A673 (cell line): Measurements from ENCODE around the gene DISP3. TPM values are rescaled to one million over a fixed set of nuclear protein-coding genes. Genes with fewer than 3 reads are reported as not detected.

Experiments used
- BruUV-seq: library from RNA; stranded (reverse); fragments of 400-500 nt; replicated peaks from 2 replicates; lab custom pipeline; 2021; lab: Mats Ljungman, UMichigan
- CTCF ChIA-PET: fragments of 300-600 bp; sonication (Branson Sonifier 250); formaldehyde crosslinking; loops from one replicate; lab custom pipeline; 2022; ENCODE audit warnings: antibody characterized with exemption; lab: Charles Lee
- POLR2A ChIA-PET: fragments of 300-600 bp; sonication (Branson Sonifier 250); formaldehyde crosslinking; loops from one replicate; lab custom pipeline; 2022; ENCODE audit warnings: antibody characterized with exemption; ENCODE audit not compliant: low non-redundant PET; lab: Charles Lee
- DNase-seq: peaks from one replicate; pipeline ENCODE4 v3.0.0-alpha.2; 2015; ENCODE audit warnings: low spot score
- H3K27ac ChIP-seq: fragments of 200-600 bp; sonication (generic); 2 replicates; pipeline ENCODE4 v1.5.1; 2016; ENCODE audit warnings: mixed run types, low read depth, mild to moderate bottlenecking, mixed read lengths, antibody characterized with exemption, low read length; ENCODE audit not compliant: poor library complexity, severe bottlenecking
- H3K27me3 ChIP-seq: fragments of 200-600 bp; sonication (generic); replicated peaks from 2 replicates; pipeline ENCODE4 v1.6.1; 2017; ENCODE audit warnings: mixed run types, low read depth, mild to moderate bottlenecking, mixed read lengths, antibody characterized with exemption, low read length; ENCODE audit not compliant: insufficient read depth, poor library complexity
- H3K36me3 ChIP-seq: fragments of 200-600 bp; sonication (generic); 2 replicates; pipeline ENCODE4 v1.6.1; 2016; ENCODE audit warnings: mixed run types, mild to moderate bottlenecking, mixed read lengths, antibody characterized with exemption, low read length; ENCODE audit not compliant: insufficient read depth, poor library complexity, severe bottlenecking
- H3K4me1 ChIP-seq: fragments of 200-600 bp; sonication (generic); 2 replicates; pipeline ENCODE4 v1.6.1; 2017; ENCODE audit warnings: mixed run types, mild to moderate bottlenecking, mixed read lengths, antibody characterized with exemption, low read length; ENCODE audit not compliant: insufficient read depth, poor library complexity, severe bottlenecking
- H3K4me3 ChIP-seq: fragments of 200-600 bp; sonication (generic); 2 replicates; pipeline ENCODE4 v1.5.1; 2016; ENCODE audit warnings: low read depth, mixed run types, mild to moderate bottlenecking, mixed read lengths, low read length; ENCODE audit not compliant: poor library complexity, severe bottlenecking
- H3K9me3 ChIP-seq: fragments of 200-600 bp; sonication (generic); 2 replicates; pipeline ENCODE4 v1.6.1; 2016; ENCODE audit warnings: mixed run types, low read depth, mild to moderate bottlenecking, mixed read lengths, antibody characterized with exemption, low read length; ENCODE audit not compliant: poor library complexity, severe bottlenecking
- CTCF ChIP-seq: fragments of 300-800, 200-600 bp; sonication (generic); conservative IDR thresholded peaks from 2 replicates; pipeline ENCODE4 v1.5.1; 2017; ENCODE audit warnings: low read depth, mild to moderate bottlenecking, antibody characterized with exemption, low read length, moderate library complexity, mixed read lengths
- EZH2 ChIP-seq: fragments of 200-600 bp; sonication (generic); IDR thresholded peaks from 2 replicates; pipeline ENCODE4 v1.6.1; 2017; ENCODE audit warnings: borderline replicate concordance, low read depth, mild to moderate bottlenecking, mixed read lengths, antibody characterized with exemption, low read length; ENCODE audit not compliant: poor library complexity, severe bottlenecking
- intact Hi-C: fragments of 100-400 bp; cut with micrococcal nuclease; formaldehyde crosslinking; loops from one replicate; pipeline ENCODE4 v1.10.0; 2022; ENCODE audit not compliant: unreplicated experiment
- total RNA-seq: library from RNA; stranded (reverse); gene quantifications from 2 replicates; pipeline ENCODE4 v1.2.3, GENCODE V29; 2021

DISP3 gene
- total RNA-seq, 1 experiment from 2014 or later: 0.49 TPM

DNA sequence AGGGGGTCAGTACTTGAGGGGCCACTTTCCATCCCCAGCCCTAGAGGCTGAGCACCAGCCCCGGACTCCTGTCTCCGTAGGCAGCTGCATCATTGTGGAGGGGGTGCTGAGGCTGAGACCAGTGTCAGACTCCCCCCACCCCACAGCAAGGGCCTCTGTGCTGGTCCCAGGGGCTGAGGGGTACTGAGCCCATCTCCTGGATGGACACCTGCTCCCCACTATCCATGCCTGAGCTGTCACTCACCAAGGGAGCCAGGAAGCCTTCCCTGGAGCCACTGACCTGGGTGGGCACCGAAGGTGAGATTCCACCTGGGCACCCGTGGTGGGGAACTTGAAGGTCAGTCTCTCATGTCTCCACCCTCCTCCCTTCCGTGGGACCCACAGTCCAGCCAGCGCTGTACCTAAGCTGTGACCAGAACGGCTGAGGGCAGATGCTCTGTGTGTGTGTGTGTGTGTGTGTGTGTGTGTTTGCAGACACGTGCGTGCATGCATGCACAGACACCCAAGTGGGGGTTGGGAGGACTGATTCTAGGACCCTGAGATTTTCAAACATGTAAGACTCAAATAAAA lies 9.3 kb downstream of the DISP3 start:
- H3K9me3 ChIP-seq: no peaks in the 10 kb centered on the region
- no peaks in the 10 kb centered on the region for H3K36me3 ChIP-seq
- TF ChIP-seq EZH2 (no peak), CTCF (no peak)
- no peak overlapping the region for H3K4me3 ChIP-seq
- no peak for DNase-seq
- H3K27ac ChIP-seq: no peak overlapping the region
- no TSS peak for BruUV-seq
- H3K27me3 ChIP-seq: peaks cover 83% of the 10 kb centered on the region
- H3K4me1 ChIP-seq: no peaks in the 10 kb centered on the region
- CTCF ChIA-PET: no interaction called here
- POLR2A ChIA-PET: no interaction called here
- intact Hi-C loops: no loop called here

DNA sequence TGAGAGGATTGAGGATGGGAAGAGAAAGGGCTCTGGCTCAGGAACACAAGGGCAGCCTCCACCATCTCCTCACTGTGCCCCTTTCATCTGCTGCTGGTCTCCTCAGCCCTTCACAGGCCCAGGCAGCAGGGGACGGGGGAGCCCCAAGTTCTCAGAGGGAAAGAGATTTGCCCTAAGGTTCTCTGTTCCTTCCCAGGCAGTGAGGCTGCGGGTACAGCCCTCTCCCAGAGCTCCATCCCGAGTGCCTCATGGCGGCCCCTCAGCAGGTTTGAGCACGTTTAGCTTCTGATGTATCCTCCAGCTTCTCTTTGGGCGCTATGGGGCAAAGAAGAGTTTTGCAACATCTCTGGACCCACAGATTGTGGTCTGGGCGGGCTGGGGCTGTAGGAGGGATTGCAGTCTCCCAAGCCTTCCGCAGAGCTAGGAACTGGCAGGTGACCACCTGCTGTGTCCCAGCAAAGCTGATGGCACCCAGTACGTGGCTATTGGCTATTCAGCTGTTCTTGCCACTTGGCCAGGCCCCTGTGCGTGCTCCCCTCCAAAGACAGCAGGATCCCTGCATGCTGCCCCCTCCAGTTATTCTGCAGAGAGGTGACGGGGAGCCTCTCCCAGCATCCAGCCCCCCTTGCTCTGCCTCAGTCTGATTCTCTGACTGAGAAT lies 10.1 kb downstream of the DISP3 start:
- TF ChIP-seq CTCF (no peak), EZH2 (no peak)
- DNase-seq: no peak
- H3K36me3 ChIP-seq: no peaks in the 10 kb centered on the region
- H3K4me3 ChIP-seq: no peak overlapping the region
- CTCF ChIA-PET: no interaction called here
- POLR2A ChIA-PET: no interaction called here
- H3K27me3 ChIP-seq: peaks cover 75% of the 10 kb centered on the region
- BruUV-seq: no TSS peak
- no peaks in the 10 kb centered on the region for H3K9me3 ChIP-seq
- intact Hi-C loops: no loop called here
- H3K4me1 ChIP-seq: no peaks in the 10 kb centered on the region
- no peak overlapping the region for H3K27ac ChIP-seq

DNA sequence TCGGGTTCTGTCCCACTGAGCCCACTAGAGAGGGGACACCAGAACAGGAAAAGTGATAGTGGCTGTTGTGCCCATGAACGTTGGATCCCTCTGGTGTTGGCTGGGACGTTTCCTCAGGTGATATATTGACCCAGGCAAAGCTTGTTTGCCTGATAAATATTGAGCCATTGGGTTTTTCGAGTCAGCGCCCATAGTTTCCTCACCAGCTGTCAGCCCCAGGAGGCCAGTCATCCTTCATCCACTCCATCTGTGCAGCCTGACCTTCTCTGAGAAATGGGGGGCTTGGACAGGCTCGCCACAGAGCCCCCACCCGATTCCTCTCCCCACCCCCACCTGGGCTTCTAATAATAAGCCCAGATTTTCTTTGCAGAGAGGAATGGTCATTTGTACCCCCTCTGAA lies 13.3 kb downstream of the DISP3 start:
- no peaks in the 10 kb centered on the region for H3K36me3 ChIP-seq
- peaks cover 49% of the 10 kb centered on the region for H3K27me3 ChIP-seq
- ChIA-PET POLR2A (interaction anchor here (0.6 kb wide), 1 partner anchor 144 kb away, joined by 10 read pairs; no protein-coding TSS in a partner anchor), CTCF (no interaction called here)
- no peak overlapping the region for H3K27ac ChIP-seq
- DNase-seq: no peak
- TF ChIP-seq CTCF: no peak
- no peak for TF ChIP-seq EZH2
- no TSS peak for BruUV-seq
- no peak overlapping the region for H3K4me3 ChIP-seq
- no peaks in the 10 kb centered on the region for H3K4me1 ChIP-seq
- H3K9me3 ChIP-seq: no peaks in the 10 kb centered on the region
- intact Hi-C loops: no loop called here
